Uterus (tissue), 4 donors: ENCODE measurements around the gene DNAJC18. TPM values are rescaled to one million over a fixed set of nuclear protein-coding genes. Genes with fewer than 3 reads are reported as not detected.

Source experiments
- DNase-seq, 2 donors: peaks; one replicate each; pipeline ENCODE4 v3.0.0-alpha.2; 2019 to 2020
- H3K27ac ChIP-seq, 2 donors: fragments of 200-600 bp; sonication (generic); 1 replicate in 1 of 2; 2 replicates in 1 of 2; pipeline ENCODE4 v1.5.1; 2016 to 2018
- H3K27me3 ChIP-seq, 2 donors: fragments of 200-600 bp; sonication (generic); one replicate each; pipeline ENCODE4 v1.5.1; 2018 to 2019; ENCODE audit warnings: control low read depth in 1 of 2
- H3K36me3 ChIP-seq, 2 donors: fragments of 200-600 bp; sonication (generic); one replicate each; pipeline ENCODE4 v1.5.1; 2019; ENCODE audit warnings: control low read depth in 1 of 2
- H3K4me1 ChIP-seq, 2 donors: fragments of 200-600 bp; sonication (generic); one replicate each; pipeline ENCODE4 v1.5.1; 2018 to 2019; ENCODE audit warnings: control low read depth in 1 of 2
- H3K4me3 ChIP-seq, 2 donors: fragments of 200-600 bp; sonication (generic); 1 replicate in 1 of 2; 2 replicates in 1 of 2; pipeline ENCODE4 v1.5.1; 2018 to 2019; ENCODE audit warnings: mild to moderate bottlenecking in 1 of 2
- H3K9me3 ChIP-seq, 2 donors: fragments of 200-600 bp; sonication (generic); one replicate each; pipeline ENCODE4 v1.5.1; 2019; ENCODE audit warnings: control low read depth in 1 of 2
- POLR2A ChIP-seq, 2 donors: fragments of 450-650 bp; IDR thresholded peaks; one replicate each; pipeline ENCODE4 v1.6.1; 2016; ENCODE audit warnings: antibody characterized with exemption in 2 of 2, mild to moderate bottlenecking in 1 of 2, moderate library complexity in 1 of 2
- intact Hi-C: fragments of 100-400 bp; cut with DNase I; formaldehyde crosslinking; loops from one replicate; pipeline ENCODE4 v1.15.1; 2023; ENCODE audit warnings: low total_unique reads
- total RNA-seq, 4 donors: library from RNA; depleted of rRNA in 3 of 4; stranded (reverse); fragments of >200 nt in 3 of 4; gene quantifications; one replicate each; pipeline versions ENCODE4 v1.1.0 to v1.2.4, GENCODE V29; 2014 to 2023
- TF ChIP-seq, protein P1 (sequence below), 4 experiments: fragments of 200-600 bp in 2 of 4; fragments of 450-650 bp in 2 of 4; sonication (generic) in 2 of 4; IDR thresholded peaks; one replicate each; pipeline ENCODE4 v1.5.1; 2016 to 2019; ENCODE audit warnings: antibody characterized with exemption in 4 of 4, mild to moderate bottlenecking in 2 of 4, moderate library complexity in 1 of 4
- donor health status: DM: yes; HTN: yes; CAD: no.

DNAJC18 gene
- total RNA-seq, 4 donors from 2014 or later: 3.1 to 21.6 (median 12.6) TPM

GRCh38 chr5:139397921-139398320 is 41.4 kb downstream of the DNAJC18 start:
- Histone ChIP-seq H3K4me3 (no peak overlapping the region), H3K27ac (no peak overlapping the region), H3K9me3 (no peaks in the 10 kb centered on the region), H3K36me3 (no peaks in the 10 kb centered on the region), H3K27me3 (peaks cover 9% of the 10 kb centered on the region in 2 donors), H3K4me1 (peaks cover 2 to 7% of the 10 kb centered on the region in 2 donors)
- TF ChIP-seq POLR2A (IDR thresholded peaks at IDR 0.05): no peak
- TF ChIP-seq, protein P1, sequence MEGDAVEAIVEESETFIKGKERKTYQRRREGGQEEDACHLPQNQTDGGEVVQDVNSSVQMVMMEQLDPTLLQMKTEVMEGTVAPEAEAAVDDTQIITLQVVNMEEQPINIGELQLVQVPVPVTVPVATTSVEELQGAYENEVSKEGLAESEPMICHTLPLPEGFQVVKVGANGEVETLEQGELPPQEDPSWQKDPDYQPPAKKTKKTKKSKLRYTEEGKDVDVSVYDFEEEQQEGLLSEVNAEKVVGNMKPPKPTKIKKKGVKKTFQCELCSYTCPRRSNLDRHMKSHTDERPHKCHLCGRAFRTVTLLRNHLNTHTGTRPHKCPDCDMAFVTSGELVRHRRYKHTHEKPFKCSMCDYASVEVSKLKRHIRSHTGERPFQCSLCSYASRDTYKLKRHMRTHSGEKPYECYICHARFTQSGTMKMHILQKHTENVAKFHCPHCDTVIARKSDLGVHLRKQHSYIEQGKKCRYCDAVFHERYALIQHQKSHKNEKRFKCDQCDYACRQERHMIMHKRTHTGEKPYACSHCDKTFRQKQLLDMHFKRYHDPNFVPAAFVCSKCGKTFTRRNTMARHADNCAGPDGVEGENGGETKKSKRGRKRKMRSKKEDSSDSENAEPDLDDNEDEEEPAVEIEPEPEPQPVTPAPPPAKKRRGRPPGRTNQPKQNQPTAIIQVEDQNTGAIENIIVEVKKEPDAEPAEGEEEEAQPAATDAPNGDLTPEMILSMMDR (IDR thresholded peaks at IDR 0.05): no peak
- no peak for DNase-seq
- intact Hi-C loops: no loop called here

DNA sequence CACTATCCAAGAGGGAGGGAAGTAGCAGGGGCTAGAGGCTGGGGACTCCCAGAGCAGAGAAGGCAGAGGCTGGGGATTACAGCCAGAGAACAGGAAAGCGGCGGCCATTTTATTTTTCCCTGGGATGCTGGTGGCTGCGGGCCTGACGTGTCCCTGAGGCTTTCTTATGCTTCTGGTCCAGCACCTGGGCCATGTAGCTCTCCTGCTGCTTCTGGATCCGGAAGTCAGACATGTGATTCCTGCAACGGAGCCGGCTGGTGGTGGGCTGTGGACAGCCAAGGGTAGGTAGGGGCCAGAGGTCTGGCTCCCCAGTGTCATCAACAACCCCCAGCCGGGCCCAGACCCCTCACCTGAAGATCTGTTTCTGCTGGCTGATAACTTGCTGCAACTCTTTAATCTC is 42.6 kb downstream of the DNAJC18 start:
- no peaks in the 10 kb centered on the region for H3K9me3 ChIP-seq
- peaks cover 0 to 7% of the 10 kb centered on the region in 2 donors for H3K4me1 ChIP-seq
- H3K27me3 ChIP-seq: peaks cover 9% of the 10 kb centered on the region in 2 donors
- no peaks in the 10 kb centered on the region for H3K36me3 ChIP-seq
- DNase-seq: no peak
- no peak overlapping the region for H3K4me3 ChIP-seq
- intact Hi-C loops: no loop called here
- no peak for TF ChIP-seq POLR2A (IDR thresholded peaks at IDR 0.05)
- TF ChIP-seq, protein P1 (IDR thresholded peaks at IDR 0.05): no peak
- H3K27ac ChIP-seq: no peak overlapping the region

DNA sequence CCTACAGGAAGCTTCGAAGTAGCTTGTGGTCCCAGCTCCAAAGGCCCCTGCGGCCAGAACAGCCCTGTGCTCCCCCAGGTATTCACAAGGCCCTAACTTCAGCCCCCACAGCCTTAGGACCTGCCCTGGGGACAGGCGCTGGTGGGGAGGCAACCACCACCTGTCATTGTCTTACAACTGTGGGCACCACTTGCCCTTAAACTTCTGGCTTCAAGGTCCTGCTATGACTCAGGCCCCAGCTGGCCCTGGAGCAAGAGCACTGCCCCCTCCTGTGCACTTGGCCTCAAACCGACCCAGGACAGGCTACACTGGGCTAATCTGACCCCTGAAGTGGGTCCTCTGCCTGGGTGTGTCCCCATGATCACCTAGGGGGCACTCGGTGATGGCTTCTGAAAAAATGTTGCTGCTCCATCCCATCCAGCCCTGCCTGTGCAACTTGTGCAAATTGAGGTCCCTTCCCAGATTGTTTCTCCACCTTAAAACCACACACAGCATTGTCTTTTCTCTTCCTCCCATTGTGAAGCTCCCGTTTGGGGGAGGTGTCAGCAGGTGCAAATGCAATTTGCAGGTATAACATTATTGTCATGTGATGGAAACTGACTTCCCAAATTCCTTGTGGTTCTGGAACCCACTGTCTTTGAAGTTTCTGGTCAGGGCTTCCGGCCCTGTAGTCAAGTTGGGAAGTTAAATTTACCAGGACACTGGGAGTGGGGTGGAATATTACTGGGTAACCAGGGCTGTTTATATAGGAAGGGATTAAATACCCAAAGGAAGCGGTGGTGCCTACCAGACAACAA is 43.3 kb downstream of the DNAJC18 start:
- intact Hi-C loops: no loop called here
- Histone ChIP-seq H3K9me3 (no peaks in the 10 kb centered on the region), H3K36me3 (no peaks in the 10 kb centered on the region), H3K4me1 (peaks cover 0 to 7% of the 10 kb centered on the region in 2 donors), H3K27me3 (peaks cover 9% of the 10 kb centered on the region in 2 donors), H3K4me3 (no peak overlapping the region), H3K27ac (no peak overlapping the region)
- DNase-seq: no peak
- no peak for TF ChIP-seq POLR2A (IDR thresholded peaks at IDR 0.05)
- TF ChIP-seq, protein P1 (IDR thresholded peaks at IDR 0.05): no peak

GRCh38 chr5:139394654-139395566 is 44.4 kb downstream of the DNAJC18 start, which contains the start of gene PROB1:
Gene PROB1, minus strand, starts transcription at chr5:139395104. Its CDS starts 23 bp downstream, at chr5:139395081.
- peaks cover 0 to 7% of the 10 kb centered on the region in 2 donors for H3K4me1 ChIP-seq
- DNase-seq: no peak
- H3K27me3 ChIP-seq: peaks cover 9% of the 10 kb centered on the region in 2 donors
- TF ChIP-seq, protein P1 (IDR thresholded peaks at IDR 0.05): no peak
- TF ChIP-seq POLR2A (IDR thresholded peaks at IDR 0.05): peak in 1 of 2 donors; percentile 7
- intact Hi-C loops: no loop called here
- peak within 1 kb of the TSS; percentile 15 to 35 for H3K4me3 ChIP-seq
- no peaks in the 10 kb centered on the region for H3K36me3 ChIP-seq
- H3K27ac ChIP-seq: peak within 1 kb of the TSS in 1 of 2 donors; percentile 68
- no peaks in the 10 kb centered on the region for H3K9me3 ChIP-seq
